ENCODE results near the gene FICD. TPM values are rescaled to one million over a fixed set of nuclear protein-coding genes. Genes with fewer than 3 reads are reported as not detected.

FICD gene
- total and polyA plus RNA-seq, 2 of the 13 experiments (the other 11 are each of a cell fraction or from before 2014, with no cell fraction given), result 0.99 to 3.0 TPM

- TF ChIP-seq KIAA2018 (CRISPR knock-in tag; IDR thresholded peaks at IDR 0.05; ENCODE audit: borderline replicate concordance) (no peak), HMGXB4 (CRISPR knock-in tag; IDR thresholded peaks at IDR 0.05; ENCODE audit: borderline replicate concordance in 1 of 2, low read depth in 1 of 2) (peak; percentile 59 to 67; a peak in 2 of 4 replicates), RBM39 (IDR thresholded peaks at IDR 0.05; ENCODE audit: low read depth, low read length, poor library complexity, severe bottlenecking) (no peak), BHLHE40 (IDR thresholded peaks at IDR 0.05; ENCODE audit: low read length) (no peak), ZNF709 (CRISPR knock-in tag; IDR thresholded peaks at IDR 0.05) (no peak), ATF7 (IDR thresholded peaks at IDR 0.05) (no peak), ATF7 (CRISPR knock-in tag; IDR thresholded peaks at IDR 0.05) (no peak), ZNF367 (CRISPR knock-in tag; IDR thresholded peaks at IDR 0.05; ENCODE audit: borderline replicate concordance) (no peak), NR2F2 (IDR thresholded peaks at IDR 0.05; ENCODE audit: borderline replicate concordance, low read depth) (no peak), ZNF446 (CRISPR knock-in tag; IDR thresholded peaks at IDR 0.05) (no peak), FOXO1 (CRISPR knock-in tag; IDR thresholded peaks at IDR 0.05) (no peak), TBX3 (IDR thresholded peaks at IDR 0.05; ENCODE audit: borderline replicate concordance) (no peak), IKZF4 (CRISPR knock-in tag; IDR thresholded peaks at IDR 0.05; ENCODE audit: borderline replicate concordance, low read depth, not compliant biosample characterization) (peak; percentile 26), SNAI1 (CRISPR knock-in tag; IDR thresholded peaks at IDR 0.05; ENCODE audit: borderline replicate concordance) (no peak)
Measured at GRCh38 chr12:108560752-108561719, 46.0 kb downstream of the FICD start, which contains the start of gene SART3 (continued).

All from HepG2 (cell line).